CD4-positive, CD25-positive, alpha-beta regulatory T cell (primary cell): Measurements from ENCODE around the gene USO1. TPM values are rescaled to one million over a fixed set of nuclear protein-coding genes. Genes with fewer than 3 reads are reported as not detected.

ENCODE experiments used
- ATAC-seq, 2 donors: fragments of 150-1000 bp; cut with Tn5 transposase; one replicate each; pipeline ENCODE4 v1.10.0; 2021; ENCODE audit warnings: low read depth in 2 of 2, moderate number of reproducible peaks in 2 of 2, moderate library complexity in 1 of 2
- DNase-seq, 3 donors: peaks; one replicate each; pipeline versions ENCODE4 v3.0.0 to v3.0.0-alpha.2; 2012 to 2022; ENCODE audit warnings: mixed read lengths in 1 of 3
- H3K27ac ChIP-seq: one replicate; pipeline ENCODE4 v1.7.0; 2013; ENCODE audit warnings: mild to moderate bottlenecking, low read length; ENCODE audit not compliant: insufficient read depth, poor library complexity, severe bottlenecking
- H3K27me3 ChIP-seq: one replicate; pipeline ENCODE4 v1.7.0; 2013; ENCODE audit warnings: low read length; ENCODE audit not compliant: control insufficient read depth, insufficient read depth
- H3K36me3 ChIP-seq: one replicate; pipeline ENCODE4 v1.7.0; 2013; ENCODE audit warnings: mild to moderate bottlenecking, low read length, moderate library complexity; ENCODE audit not compliant: control insufficient read depth, insufficient read depth
- H3K4me1 ChIP-seq: 2 replicates; pipeline ENCODE4 v1.7.0; 2013; ENCODE audit warnings: mild to moderate bottlenecking, low read length; ENCODE audit not compliant: insufficient read depth, control insufficient read depth, poor library complexity, severe bottlenecking
- H3K4me3 ChIP-seq: one replicate; pipeline ENCODE4 v1.7.0; 2013; ENCODE audit warnings: low read depth, mild to moderate bottlenecking, low read length, moderate library complexity
- H3K9me3 ChIP-seq, 2 experiments: 1 replicate in 1 of 2; 2 replicates in 1 of 2; pipeline ENCODE4 v1.7.0; 2013; ENCODE audit warnings: low read length in 2 of 2, mild to moderate bottlenecking in 1 of 2, moderate library complexity in 1 of 2; ENCODE audit not compliant: control insufficient read depth in 2 of 2
- H3K27ac Mint-ChIP-seq, 3 donors: one replicate each; pipeline ENCODE4 v1.8.0; 2020 to 2022; ENCODE audit warnings: mild to moderate bottlenecking in 3 of 3, mixed read lengths in 3 of 3, moderate library complexity in 2 of 3
- H3K27me3 Mint-ChIP-seq: one replicate; pipeline ENCODE4 v1.8.0; 2022; ENCODE audit warnings: mild to moderate bottlenecking, mixed read lengths
- H3K36me3 Mint-ChIP-seq: one replicate; pipeline ENCODE4 v1.8.0; 2020; ENCODE audit warnings: mixed read lengths
- H3K4me1 Mint-ChIP-seq, 4 donors: one replicate each; pipeline ENCODE4 v1.8.0; 2020 to 2022; ENCODE audit warnings: mixed read lengths in 4 of 4, mild to moderate bottlenecking in 1 of 4
- H3K4me3 Mint-ChIP-seq, 4 donors: one replicate each; pipeline ENCODE4 v1.8.0; 2020 to 2022; ENCODE audit warnings: mild to moderate bottlenecking in 4 of 4, mixed read lengths in 4 of 4, moderate library complexity in 3 of 4
- H3K9me3 Mint-ChIP-seq, 7 donors: one replicate each; pipeline ENCODE4 v1.8.0; 2020 to 2022; ENCODE audit warnings: mixed read lengths in 7 of 7, mild to moderate bottlenecking in 3 of 7, moderate library complexity in 2 of 7
- polyA plus RNA-seq, 4 donors: library from polyadenylated mRNA; unstranded; fragments of 300-500 nt; fragmentation: Illumina TruSeq; gene quantifications; one replicate each; pipeline ENCODE4 v1.2.3, GENCODE V29; 2021
- total RNA-seq: library from RNA; stranded (reverse); gene quantifications from one replicate; pipeline ENCODE4 v1.2.3, GENCODE V29; 2022

The USO1 gene
- total and polyA plus RNA-seq, 5 donors from 2014 or later: 23.4 to 29.5 (median 24.8) TPM

DNA sequence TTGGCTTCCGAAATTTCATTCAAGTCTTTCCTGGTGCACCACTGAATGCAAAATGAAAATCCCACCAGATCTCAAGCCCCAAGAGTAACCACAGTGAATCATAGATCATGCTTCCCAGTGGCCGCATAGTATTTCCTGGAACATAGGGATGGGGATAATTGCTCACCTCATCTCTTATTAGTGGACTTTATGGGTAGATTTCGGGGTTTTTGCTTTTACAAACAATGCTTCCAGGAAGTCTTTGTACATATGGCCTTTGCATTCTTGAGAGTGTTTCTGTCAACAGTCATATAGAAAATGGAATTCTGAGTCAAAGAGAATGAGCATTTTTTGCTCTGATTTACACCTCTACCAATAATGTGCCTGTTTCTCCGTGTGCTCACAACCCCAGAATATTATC is 124.5 kb downstream of the USO1 start:
- Mint-ChIP-seq H3K27ac (no peak overlapping the region), H3K36me3 (no peaks in the 10 kb centered on the region), H3K27me3 (peaks cover 5% of the 10 kb centered on the region), H3K4me1 (peaks cover 0 to 7% (median 3%) of the 10 kb centered on the region in 4 donors), H3K9me3 (no peaks in the 10 kb centered on the region), H3K4me3 (no peak overlapping the region)
- H3K27ac ChIP-seq: no peak overlapping the region
- H3K36me3 ChIP-seq: no peaks in the 10 kb centered on the region
- H3K9me3 ChIP-seq: no peaks in the 10 kb centered on the region
- no peaks in the 10 kb centered on the region for H3K27me3 ChIP-seq
- ATAC-seq: no peak
- DNase-seq: no peak
- H3K4me1 ChIP-seq: no peaks in the 10 kb centered on the region
- no peak overlapping the region for H3K4me3 ChIP-seq

DNA sequence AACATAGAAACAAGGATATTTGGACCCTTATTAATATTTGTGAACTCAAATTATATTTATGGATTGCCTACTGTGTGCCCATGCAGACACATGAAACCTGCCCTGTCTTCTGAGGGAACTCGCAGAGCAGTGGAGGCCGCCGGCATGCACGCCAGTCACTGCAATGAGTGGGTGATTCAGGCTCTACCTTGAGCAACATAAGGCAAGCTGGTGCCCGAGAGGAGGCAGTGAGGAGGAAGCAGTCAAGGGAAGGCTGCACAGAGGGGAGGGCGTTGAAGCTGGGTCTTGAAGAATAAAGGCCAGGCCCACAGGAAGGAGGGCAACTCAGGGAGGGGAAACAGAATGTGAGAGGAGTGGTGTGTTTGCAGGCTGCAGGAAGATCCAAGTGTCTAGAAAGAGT is 125.1 kb downstream of the USO1 start:
- H3K4me1 Mint-ChIP-seq: peaks cover 0 to 7% (median 3%) of the 10 kb centered on the region in 4 donors
- no peak overlapping the region for H3K27ac ChIP-seq
- ATAC-seq (no peak), DNase-seq (peak in 1 of 3 donors; percentile 21)
- H3K36me3 ChIP-seq: no peaks in the 10 kb centered on the region
- no peaks in the 10 kb centered on the region for H3K9me3 Mint-ChIP-seq
- H3K27ac Mint-ChIP-seq: no peak overlapping the region
- H3K27me3 Mint-ChIP-seq: peaks cover 5% of the 10 kb centered on the region
- no peaks in the 10 kb centered on the region for H3K27me3 ChIP-seq
- no peak overlapping the region for H3K4me3 Mint-ChIP-seq
- H3K4me3 ChIP-seq: no peak overlapping the region
- H3K4me1 ChIP-seq: no peaks in the 10 kb centered on the region
- H3K36me3 Mint-ChIP-seq: no peaks in the 10 kb centered on the region
- H3K9me3 ChIP-seq: no peaks in the 10 kb centered on the region

DNA sequence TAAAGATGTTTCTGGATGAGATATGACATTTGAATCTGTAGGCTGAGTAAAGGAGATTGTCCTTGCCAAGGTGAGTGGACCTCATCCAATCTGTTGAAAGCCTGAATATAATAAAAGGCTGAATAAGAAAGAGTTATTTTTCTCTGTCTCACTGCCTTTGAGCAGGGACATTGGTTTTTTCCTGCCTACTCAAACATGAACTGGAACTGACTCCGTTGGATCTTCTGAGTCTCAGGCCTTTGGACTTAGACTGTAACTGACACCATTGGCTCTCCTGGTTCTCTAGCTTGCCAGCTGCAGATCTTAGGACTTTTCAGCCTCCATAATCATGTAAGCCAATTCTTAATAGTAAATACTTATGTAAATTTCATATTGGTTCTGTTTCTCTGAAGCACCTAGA is 134.3 kb downstream of the USO1 start:
- no peaks in the 10 kb centered on the region for H3K36me3 Mint-ChIP-seq
- Histone ChIP-seq H3K4me1 (no peaks in the 10 kb centered on the region), H3K36me3 (no peaks in the 10 kb centered on the region)

DNA sequence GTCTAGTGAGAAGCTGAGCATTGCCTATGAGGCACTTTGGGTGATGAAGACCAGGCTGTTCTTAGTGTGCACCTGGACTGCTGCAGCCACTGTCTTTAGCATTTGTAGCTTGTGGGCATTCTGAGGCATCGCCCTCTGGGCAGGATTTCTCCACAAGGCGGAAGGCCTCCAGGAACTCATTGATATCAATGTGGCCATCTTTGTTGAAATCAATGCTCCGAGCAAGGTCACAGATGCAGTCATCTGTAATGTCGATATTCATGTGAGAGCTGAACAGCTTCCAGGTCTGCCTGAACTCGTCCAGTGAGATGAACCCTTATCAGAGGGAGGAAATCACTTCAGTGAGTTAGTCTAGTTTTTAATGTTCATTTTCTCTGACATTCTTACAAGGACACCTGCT is 136.2 kb downstream of the USO1 start:
- Mint-ChIP-seq H3K4me1 (no peaks in the 10 kb centered on the region), H3K9me3 (peaks cover 0 to 3% (median 0%) of the 10 kb centered on the region in 7 donors), H3K36me3 (no peaks in the 10 kb centered on the region), H3K4me3 (no peak overlapping the region), H3K27ac (no peak overlapping the region), H3K27me3 (peaks cover 7% of the 10 kb centered on the region)
- no peaks in the 10 kb centered on the region for H3K9me3 ChIP-seq
- H3K4me1 ChIP-seq: no peaks in the 10 kb centered on the region
- peaks cover 3% of the 10 kb centered on the region for H3K27me3 ChIP-seq
- DNase-seq (no peak), ATAC-seq (no peak)
- H3K27ac ChIP-seq: no peak overlapping the region
- H3K36me3 ChIP-seq: no peaks in the 10 kb centered on the region
- H3K4me3 ChIP-seq: no peak overlapping the region

More for the DNA sequence above, 134.3 kb downstream of the USO1 start:
- Mint-ChIP-seq H3K27ac (no peak overlapping the region), H3K27me3 (peaks cover 7% of the 10 kb centered on the region), H3K4me3 (no peak overlapping the region), H3K4me1 (no peaks in the 10 kb centered on the region), H3K9me3 (peaks cover 0 to 3% (median 0%) of the 10 kb centered on the region in 7 donors)
- no peak for DNase-seq
- H3K27ac ChIP-seq: no peak overlapping the region
- ATAC-seq: no peak
- no peak overlapping the region for H3K4me3 ChIP-seq
- no peaks in the 10 kb centered on the region for H3K9me3 ChIP-seq
- peaks cover 3% of the 10 kb centered on the region for H3K27me3 ChIP-seq

Other genes with a start within 250 kb of the USO1 start
- 45.4 TPM for gene RCHY1, start 210.2 kb upstream of the USO1 start, total RNA-seq
- gene RCHY1, start 210.2 kb upstream of the USO1 start, polyA plus RNA-seq: 10 to 100 TPM; 38.0 to 47.9 (median 43.5) TPM
- gene THAP6, start 210.1 kb upstream of the USO1 start, total RNA-seq: 29.1 TPM
- gene THAP6, start 210.1 kb upstream of the USO1 start, polyA plus RNA-seq: 10 to 100 TPM; 15.7 to 21.3 (median 19.0) TPM
- not detected for gene ODAPH, start 168.5 kb upstream of the USO1 start, total RNA-seq
- gene ODAPH, start 168.5 kb upstream of the USO1 start, polyA plus RNA-seq: not detected
- 0.30 TPM for gene CDKL2, start 94.0 kb upstream of the USO1 start, total RNA-seq
- 1 to 10 TPM in 1 of 4 donors, under 1 TPM in 3; 0.07 to 1.1 (median 0.44) TPM for gene CDKL2, start 94.0 kb upstream of the USO1 start, polyA plus RNA-seq
- gene G3BP2, start 51.2 kb upstream of the USO1 start, total RNA-seq: 300 TPM
- gene G3BP2, start 51.2 kb upstream of the USO1 start, polyA plus RNA-seq: 100 to 1,000 TPM; 101 to 126 (median 112) TPM
- not detected for gene PPEF2, start 177.9 kb downstream of the USO1 start, total RNA-seq
- gene PPEF2, start 177.9 kb downstream of the USO1 start, polyA plus RNA-seq: not detected
- 60.5 TPM for gene NAAA, start 216.4 kb downstream of the USO1 start, total RNA-seq
- gene NAAA, start 216.4 kb downstream of the USO1 start, polyA plus RNA-seq: 100 to 1,000 TPM; 108 to 135 (median 124) TPM